ENCODE results near the gene KRT14. TPM values are rescaled to one million over a fixed set of nuclear protein-coding genes. Genes with fewer than 3 reads are reported as not detected.
"Not testable (repeated sequence)": the region's sequence is repeated elsewhere in the genome, so short reads cannot be mapped to it uniquely, and the experiment has no call there.

The KRT14 gene
- total RNA-seq, 1 donor from 2014 or later, result not detected

DNA sequence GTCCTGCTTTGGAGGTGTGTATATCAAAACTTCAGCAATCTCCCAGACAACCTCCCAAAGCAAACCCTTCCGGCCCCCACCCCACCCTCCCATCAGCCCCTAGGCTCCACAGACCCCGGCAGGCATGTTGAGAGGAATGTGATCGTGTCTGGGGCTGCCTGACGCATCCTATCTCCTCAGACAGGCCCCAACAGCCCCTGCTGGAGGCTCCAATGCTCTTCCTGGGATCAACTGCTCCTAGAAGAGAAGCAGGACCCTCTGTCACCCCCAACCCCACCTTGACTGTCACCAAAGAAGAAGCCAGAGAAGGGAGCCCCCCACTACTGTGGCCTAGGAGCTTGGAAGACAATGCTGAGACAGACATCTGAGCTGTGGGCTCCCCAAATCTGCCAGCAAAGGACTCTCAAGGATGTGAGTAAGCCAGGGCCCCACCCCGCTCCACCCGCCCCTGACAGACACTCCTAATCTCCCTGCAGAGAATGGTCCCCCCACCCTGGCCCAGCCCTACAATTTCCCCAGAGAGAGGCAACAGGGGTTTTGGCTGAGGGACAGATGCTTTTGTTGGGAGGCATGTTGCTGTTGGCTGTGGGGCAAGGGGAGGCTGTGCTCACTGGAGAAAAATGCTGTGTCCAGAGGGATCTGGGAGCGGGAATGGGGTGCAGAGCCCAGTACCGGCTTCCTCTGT is 1.6 kb upstream of the KRT14 start:
- H3K36me3 Mint-ChIP-seq (ENCODE audit: unreplicated experiment), result no peaks in the 10 kb centered on the region

GRCh38 chr17:41585301-41586056 is 1.2 kb downstream of the KRT14 start:
- no peaks in the 10 kb centered on the region for H3K36me3 Mint-ChIP-seq (ENCODE audit: unreplicated experiment)
- H3K4me1 Mint-ChIP-seq (ENCODE audit: low read depth, unreplicated experiment), result no peaks in the 10 kb centered on the region
- H3K9me3 Mint-ChIP-seq (ENCODE audit: unreplicated experiment), result peaks cover 4% of the 10 kb centered on the region
- H3K4me3 Mint-ChIP-seq (ENCODE audit: unreplicated experiment), result no peak overlapping the region
- DNase-seq, result no peak
- TF ChIP-seq CTCF (IDR thresholded peaks at IDR 0.05; ENCODE audit: partially characterized antibody, unreplicated experiment), result no peak
- H3K27me3 Mint-ChIP-seq (ENCODE audit: unreplicated experiment), result no peaks in the 10 kb centered on the region
- no peak overlapping the region for H3K27ac Mint-ChIP-seq (ENCODE audit: unreplicated experiment)

More for the DNA sequence above, 1.6 kb upstream of the KRT14 start:
- Mint-ChIP-seq H3K4me1 (ENCODE audit: low read depth, unreplicated experiment) (no peaks in the 10 kb centered on the region), H3K27ac (ENCODE audit: unreplicated experiment) (no peak overlapping the region), H3K27me3 (ENCODE audit: unreplicated experiment) (no peaks in the 10 kb centered on the region), H3K9me3 (ENCODE audit: unreplicated experiment) (peaks cover 4% of the 10 kb centered on the region), H3K4me3 (ENCODE audit: unreplicated experiment) (no peak overlapping the region)
- TF ChIP-seq CTCF (IDR thresholded peaks at IDR 0.05; ENCODE audit: partially characterized antibody, unreplicated experiment), result no peak
- no peak for DNase-seq

- not testable (repeated sequence) for H3K27me3 Mint-ChIP-seq (ENCODE audit: unreplicated experiment); H3K4me3 Mint-ChIP-seq (ENCODE audit: unreplicated experiment); H3K36me3 Mint-ChIP-seq (ENCODE audit: unreplicated experiment); H3K27ac Mint-ChIP-seq (ENCODE audit: unreplicated experiment); H3K9me3 Mint-ChIP-seq (ENCODE audit: unreplicated experiment); H3K4me1 Mint-ChIP-seq (ENCODE audit: low read depth, unreplicated experiment); DNase-seq
These were observed 2.3 kb downstream of the KRT14 start for GRCh38 chr17:41584331-41584927.

GRCh38 chr17:41583137-41584127 is 3.3 kb downstream of the KRT14 start:
- no peak overlapping the region for H3K4me3 Mint-ChIP-seq (ENCODE audit: unreplicated experiment)
- no peak overlapping the region for H3K27ac Mint-ChIP-seq (ENCODE audit: unreplicated experiment)
- no peaks in the 10 kb centered on the region for H3K27me3 Mint-ChIP-seq (ENCODE audit: unreplicated experiment)
- H3K9me3 Mint-ChIP-seq (ENCODE audit: unreplicated experiment), result peaks cover 5% of the 10 kb centered on the region
- H3K36me3 Mint-ChIP-seq (ENCODE audit: unreplicated experiment), result no peaks in the 10 kb centered on the region
- TF ChIP-seq CTCF (IDR thresholded peaks at IDR 0.05; ENCODE audit: partially characterized antibody, unreplicated experiment), result no peak
- DNase-seq, result no peak
- H3K4me1 Mint-ChIP-seq (ENCODE audit: low read depth, unreplicated experiment), result no peaks in the 10 kb centered on the region

GRCh38 chr17:41582061-41582968 is 4.4 kb downstream of the KRT14 start:
- not testable (repeated sequence) for H3K4me3 Mint-ChIP-seq (ENCODE audit: unreplicated experiment); H3K27me3 Mint-ChIP-seq (ENCODE audit: unreplicated experiment); H3K27ac Mint-ChIP-seq (ENCODE audit: unreplicated experiment); H3K36me3 Mint-ChIP-seq (ENCODE audit: unreplicated experiment); H3K9me3 Mint-ChIP-seq (ENCODE audit: unreplicated experiment); DNase-seq; H3K4me1 Mint-ChIP-seq (ENCODE audit: low read depth, unreplicated experiment)

All from glutamatergic neuron (in vitro differentiated cells).